ENCODE results near the gene NBPF1.
"Not testable (repeated sequence)": the region's sequence is repeated elsewhere in the genome, so short reads cannot be mapped to it uniquely, and the experiment has no call there.

GRCh38 chr1:16639091-16640031 is 26.0 kb upstream of the NBPF1 start:
- TF ChIP-seq CTCF (conservative IDR thresholded peaks at IDR 0.05); EZH2 (IDR thresholded peaks at IDR 0.05; ENCODE audit: low read depth): not testable (repeated sequence)

Measured in PC-9 (cell line).